Measurements from ENCODE around the gene TMEM250. TPM values are rescaled to one million over a fixed set of nuclear protein-coding genes. Genes with fewer than 3 reads are reported as not detected.
A peak's percentile ranks its signal among the peaks of the same experiment; 100 is the strongest.

TMEM250 gene
- total RNA-seq, 4 donors from 2014 or later, result 34.7 to 75.0 (median 69.2) TPM

DNA sequence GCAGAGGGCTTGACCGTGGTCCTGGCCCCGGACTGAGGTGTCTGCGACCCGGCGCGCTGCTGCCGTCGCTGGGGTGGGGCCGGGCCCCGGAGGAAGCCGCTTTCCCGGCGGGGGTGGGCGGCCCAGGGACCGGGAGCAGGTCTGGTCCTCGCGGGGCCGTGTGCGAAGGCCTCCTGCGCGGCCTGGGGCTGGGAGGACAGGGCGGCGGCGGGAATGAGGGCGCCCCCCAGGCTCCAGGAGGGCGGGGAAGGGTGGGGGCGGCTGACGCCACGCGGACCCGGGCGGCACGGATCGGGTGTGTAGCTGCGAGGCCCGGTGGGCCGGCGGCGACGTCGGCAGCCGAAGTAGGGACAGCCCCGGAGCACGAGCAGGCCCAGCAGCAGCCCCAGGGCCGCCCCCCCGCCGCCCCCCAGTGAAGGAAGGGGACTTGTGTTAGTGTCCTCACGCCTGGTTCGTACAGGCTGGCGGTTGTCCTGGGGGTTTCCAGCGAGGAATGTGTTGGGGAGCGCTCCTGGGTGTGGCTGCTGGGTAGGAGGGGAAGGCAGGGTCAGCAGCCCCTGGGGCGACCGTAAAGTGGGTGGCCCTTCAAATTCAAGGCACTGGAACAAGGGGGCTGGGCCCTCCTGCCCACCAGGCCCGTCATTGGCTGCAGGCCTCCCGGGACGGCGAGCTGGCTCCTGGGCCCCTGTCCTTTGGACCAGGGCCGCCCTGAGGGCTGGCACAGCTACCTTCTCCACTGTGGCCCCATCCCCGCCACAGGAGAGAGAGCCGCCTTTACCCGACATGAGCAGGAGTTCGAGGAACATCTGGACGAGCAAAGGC is 597 bp upstream of the TMEM250 start:
- Histone ChIP-seq H3K9me3 (no peaks in the 10 kb centered on the region), H3K4me3 (peak overlapping the region; percentile 81 to 100 (median 98)), H3K27me3 (no peaks in the 10 kb centered on the region), H3K27ac (peak overlapping the region; percentile 96 to 100 (median 97)), H3K4me1 (peaks cover 0 to 38% (median 17%) of the 10 kb centered on the region in 4 donors), H3K36me3 (peaks cover 0 to 18% (median 0%) of the 10 kb centered on the region in 3 donors)
- peak in 2 of 3 donors; percentile 71 to 81 for DNase-seq
- TF ChIP-seq, protein P1, sequence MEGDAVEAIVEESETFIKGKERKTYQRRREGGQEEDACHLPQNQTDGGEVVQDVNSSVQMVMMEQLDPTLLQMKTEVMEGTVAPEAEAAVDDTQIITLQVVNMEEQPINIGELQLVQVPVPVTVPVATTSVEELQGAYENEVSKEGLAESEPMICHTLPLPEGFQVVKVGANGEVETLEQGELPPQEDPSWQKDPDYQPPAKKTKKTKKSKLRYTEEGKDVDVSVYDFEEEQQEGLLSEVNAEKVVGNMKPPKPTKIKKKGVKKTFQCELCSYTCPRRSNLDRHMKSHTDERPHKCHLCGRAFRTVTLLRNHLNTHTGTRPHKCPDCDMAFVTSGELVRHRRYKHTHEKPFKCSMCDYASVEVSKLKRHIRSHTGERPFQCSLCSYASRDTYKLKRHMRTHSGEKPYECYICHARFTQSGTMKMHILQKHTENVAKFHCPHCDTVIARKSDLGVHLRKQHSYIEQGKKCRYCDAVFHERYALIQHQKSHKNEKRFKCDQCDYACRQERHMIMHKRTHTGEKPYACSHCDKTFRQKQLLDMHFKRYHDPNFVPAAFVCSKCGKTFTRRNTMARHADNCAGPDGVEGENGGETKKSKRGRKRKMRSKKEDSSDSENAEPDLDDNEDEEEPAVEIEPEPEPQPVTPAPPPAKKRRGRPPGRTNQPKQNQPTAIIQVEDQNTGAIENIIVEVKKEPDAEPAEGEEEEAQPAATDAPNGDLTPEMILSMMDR (IDR thresholded peaks at IDR 0.05), result peak in 1 of 6 experiments; percentile 12
- TF ChIP-seq POLR2A (IDR thresholded peaks at IDR 0.05), result peak in 1 of 2 donors; percentile 16

DNA sequence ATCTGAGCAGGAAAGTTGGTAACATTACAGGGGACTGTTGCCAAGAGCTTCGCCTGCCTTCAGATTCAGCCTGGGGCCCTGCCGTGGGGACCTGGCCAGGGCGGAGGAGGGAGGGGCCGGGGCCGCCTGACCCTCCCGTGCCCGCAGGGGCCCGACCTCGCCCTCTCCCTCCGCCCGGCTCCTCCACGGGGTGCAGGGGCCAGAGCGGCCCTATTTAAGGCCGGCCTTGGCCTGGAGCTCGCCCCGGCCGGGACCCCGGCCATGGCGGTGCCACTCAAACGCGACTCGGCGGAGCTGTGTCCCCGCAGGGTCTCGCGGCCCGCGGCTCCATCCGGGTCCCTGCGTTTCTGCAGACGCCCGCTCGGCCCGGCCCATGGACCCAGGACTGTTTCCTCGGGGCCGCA is 757 bp downstream of the TMEM250 start:
- Histone ChIP-seq H3K36me3 (peaks cover 0 to 18% (median 0%) of the 10 kb centered on the region in 3 donors), H3K4me3 (peak overlapping the region; percentile 81 to 100 (median 98)), H3K4me1 (peaks cover 0 to 38% (median 16%) of the 10 kb centered on the region in 4 donors), H3K27ac (peak overlapping the region; percentile 96 to 100 (median 97)), H3K9me3 (no peaks in the 10 kb centered on the region), H3K27me3 (no peaks in the 10 kb centered on the region)
- TF ChIP-seq, protein P1 (IDR thresholded peaks at IDR 0.05), result no peak
- TF ChIP-seq POLR2A (IDR thresholded peaks at IDR 0.05), result no peak
- DNase-seq, result peak in 1 of 3 donors; percentile 71

DNA sequence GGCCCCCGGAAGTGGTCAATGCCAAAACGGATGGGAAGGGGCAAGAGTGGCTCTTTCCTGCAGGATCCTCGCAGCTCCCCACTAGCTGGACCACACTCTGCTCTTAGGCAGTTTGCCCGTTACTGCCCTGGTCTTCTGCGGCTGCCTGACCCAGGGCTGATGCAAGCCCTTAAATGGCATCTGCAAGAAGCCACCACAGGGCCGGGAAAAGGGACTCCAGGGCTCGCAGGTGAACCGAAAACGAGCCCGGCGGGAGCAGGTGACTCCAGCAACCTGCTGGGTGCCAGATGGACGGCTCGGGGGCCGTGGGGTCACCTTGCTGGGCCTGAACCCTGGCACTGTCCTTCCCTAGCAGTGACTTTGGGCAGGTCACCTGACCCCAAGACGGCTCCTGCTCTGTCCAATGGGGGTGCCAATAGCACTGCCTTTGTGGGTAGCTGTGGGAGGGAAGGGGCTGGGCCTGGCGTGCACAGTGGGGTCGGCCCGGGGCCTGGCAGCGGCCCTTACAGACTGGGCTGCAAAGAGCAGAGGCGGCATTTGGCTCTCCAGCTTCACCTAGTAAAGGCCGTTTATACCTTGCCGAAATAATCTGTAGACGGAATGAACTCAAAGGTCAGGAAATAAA is 1.3 kb downstream of the TMEM250 start:
- H3K27me3 ChIP-seq, result no peaks in the 10 kb centered on the region
- peaks cover 0 to 35% (median 14%) of the 10 kb centered on the region in 4 donors for H3K4me1 ChIP-seq
- TF ChIP-seq POLR2A (IDR thresholded peaks at IDR 0.05), result no peak
- TF ChIP-seq, protein P1 (IDR thresholded peaks at IDR 0.05), result no peak
- peak overlapping the region; percentile 96 to 100 (median 97) for H3K27ac ChIP-seq
- no peaks in the 10 kb centered on the region for H3K9me3 ChIP-seq
- H3K36me3 ChIP-seq, result peaks cover 0 to 18% (median 0%) of the 10 kb centered on the region in 3 donors
- H3K4me3 ChIP-seq, result peak overlapping the region; percentile 81 to 100 (median 98)
- no peak for DNase-seq

DNA sequence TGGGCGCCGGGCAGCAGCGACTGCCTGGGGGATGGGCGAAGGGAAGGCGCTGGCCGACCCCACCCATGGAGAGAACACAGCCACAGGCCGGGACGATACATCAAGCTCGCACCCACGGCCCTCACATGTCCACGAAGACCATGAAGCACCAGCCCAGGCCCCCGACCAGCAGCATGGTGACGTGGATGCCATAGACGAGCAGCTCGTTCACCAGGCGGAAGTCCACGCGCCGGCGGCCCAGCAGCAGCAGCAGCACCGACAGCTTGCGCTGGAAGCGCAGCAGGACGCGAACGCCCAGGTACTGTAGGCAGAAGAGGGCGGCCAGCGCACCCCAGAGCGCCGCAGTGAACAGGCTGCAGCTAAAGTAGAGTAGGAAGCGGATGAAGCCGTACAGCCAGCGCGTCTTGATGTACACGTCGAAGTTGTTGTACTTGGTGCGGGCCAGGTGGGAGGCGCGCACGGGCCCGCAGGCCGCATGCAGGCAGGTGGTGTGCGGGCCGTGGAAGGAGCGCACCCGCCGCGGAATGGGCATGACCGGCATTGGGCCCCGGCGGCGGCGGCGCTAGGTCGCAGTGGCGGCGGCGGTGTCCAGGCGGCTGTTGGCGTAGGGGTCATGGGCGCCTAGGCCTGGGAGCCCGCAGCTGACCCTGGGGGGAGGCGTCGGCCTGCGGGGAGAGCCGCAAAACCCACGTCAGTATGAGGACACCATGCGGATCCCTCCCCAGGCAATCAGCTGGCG is 2.1 kb downstream of the TMEM250 start:
- H3K27ac ChIP-seq, result peak overlapping the region in 1 of 4 donors; percentile 97
- no peak for DNase-seq
- H3K27me3 ChIP-seq, result no peaks in the 10 kb centered on the region
- H3K36me3 ChIP-seq, result peaks cover 0 to 18% (median 0%) of the 10 kb centered on the region in 3 donors
- H3K9me3 ChIP-seq, result no peaks in the 10 kb centered on the region
- H3K4me3 ChIP-seq, result no peak overlapping the region
- H3K4me1 ChIP-seq, result peaks cover 0 to 34% (median 14%) of the 10 kb centered on the region in 4 donors
- TF ChIP-seq, protein P1 (IDR thresholded peaks at IDR 0.05), result no peak
- TF ChIP-seq POLR2A (IDR thresholded peaks at IDR 0.05), result no peak

DNA sequence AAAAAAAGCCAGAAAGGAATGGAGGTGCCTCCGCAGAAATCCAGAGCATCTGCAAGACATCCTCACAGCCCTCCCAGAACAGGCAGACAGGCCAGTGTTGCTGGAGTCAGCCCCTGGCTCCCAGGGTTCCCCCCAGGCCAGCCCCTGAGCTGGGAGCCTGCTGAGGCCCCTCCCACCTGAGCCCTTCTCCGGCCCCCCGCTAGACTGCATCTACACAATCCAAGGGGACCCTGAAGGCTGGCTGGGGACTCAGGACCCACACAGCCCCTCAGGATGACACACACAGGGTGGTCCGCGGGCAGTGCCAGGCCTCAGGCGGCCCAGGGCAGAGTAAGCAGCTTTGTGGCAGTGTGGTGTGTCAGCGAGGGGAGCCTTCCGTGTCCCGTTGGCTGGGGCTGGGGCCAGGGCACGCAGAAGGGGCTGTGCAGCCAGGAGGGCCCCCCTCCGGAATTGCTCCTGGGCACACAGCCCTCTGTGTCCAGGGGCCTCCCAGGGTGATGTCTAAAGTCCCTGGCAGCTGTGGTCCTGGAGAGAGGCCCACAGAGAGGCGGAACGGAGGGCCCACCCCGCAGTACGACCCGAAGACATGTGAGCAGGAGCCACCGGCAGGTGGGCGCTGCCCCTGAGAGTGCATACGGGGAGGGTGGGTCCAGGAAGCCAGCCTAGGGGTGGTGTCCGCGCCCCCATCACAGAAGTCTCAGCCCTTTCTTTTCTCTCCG is 2.9 kb downstream of the TMEM250 start:
- Histone ChIP-seq H3K27ac (no peak overlapping the region), H3K27me3 (no peaks in the 10 kb centered on the region), H3K36me3 (peaks cover 0 to 18% (median 0%) of the 10 kb centered on the region in 3 donors), H3K4me1 (peaks cover 0 to 37% (median 16%) of the 10 kb centered on the region in 4 donors), H3K4me3 (no peak overlapping the region), H3K9me3 (no peaks in the 10 kb centered on the region)
- TF ChIP-seq, protein P1 (IDR thresholded peaks at IDR 0.05), result no peak
- TF ChIP-seq POLR2A (IDR thresholded peaks at IDR 0.05), result no peak
- DNase-seq, result no peak
